ENCODE results near the gene ZNF714. TPM values are rescaled to one million over a fixed set of nuclear protein-coding genes. Genes with fewer than 3 reads are reported as not detected.

The ZNF714 gene
- total and polyA plus RNA-seq, 2 of the 8 experiments (the other 6 are each of a cell fraction or from before 2014, with no cell fraction given) = 16.4 to 74.2 TPM

DNA sequence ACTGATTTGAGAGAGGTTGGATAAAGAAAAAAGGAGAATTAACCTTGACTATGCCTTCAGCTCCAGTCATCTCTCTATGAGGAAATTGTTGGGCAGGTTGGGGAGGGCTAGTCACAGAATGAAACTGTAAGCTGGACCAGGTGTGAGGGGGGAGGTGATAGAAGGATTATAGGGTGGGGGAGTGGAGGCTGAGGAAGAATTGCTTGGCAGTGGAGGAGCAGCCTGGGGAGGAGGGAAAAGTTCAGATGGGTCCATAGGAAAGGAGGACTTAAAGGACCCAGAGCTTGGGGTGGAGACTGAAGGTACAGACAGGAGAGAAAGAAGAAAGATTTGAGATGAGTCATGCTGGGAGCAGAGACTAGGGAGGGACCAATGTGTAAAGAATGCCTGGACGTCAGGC lies 51.6 kb downstream of the ZNF714 start:
- H3K23me2 ChIP-seq (ENCODE audit: low read depth, low read length) = no peaks in the 10 kb centered on the region
- no peak overlapping the region for H3K56ac ChIP-seq (replicated peaks; ENCODE audit: insufficient read length, low read depth, low read length)
- H4K20me1 ChIP-seq (replicated peaks in 1 of 2; ENCODE audit: control insufficient read depth in 1 of 2, insufficient read depth in 2 of 2, low read length in 2 of 2) = no peaks in the 10 kb centered on the region
- DNase-seq (ENCODE audit: low read depth in 1 of 2, low spot score in 2 of 2) = no peak
- no peak overlapping the region for H2AFZ ChIP-seq (ENCODE audit: low read length)
- 90% methylated on average over 1 of the region's 1 CpG; no CpG with 5 or more reads in 1 of the 2 experiments for WGBS, 2 experiments (ENCODE audit: extremely low coverage in 1 of 2, insufficient coverage in 1 of 2, insufficient read length in 1 of 2, insufficient replicate concordance in 2 of 2, low coverage in 1 of 2, low lambda C conversion rate in 2 of 2, missing lambda C conversion rate in 1 of 2)
- H3K4me3 ChIP-seq (ENCODE audit: extremely low read depth in 1 of 4, insufficient read depth in 2 of 4, low read depth in 3 of 4, low read length in 4 of 4) = no peak overlapping the region
- no peak overlapping the region for H3K4me2 ChIP-seq (ENCODE audit: insufficient read depth in 1 of 2, low read depth in 2 of 2, low read length in 2 of 2)
- no peaks in the 10 kb centered on the region for H3K79me1 ChIP-seq (ENCODE audit: low read depth, low read length)
- H3K27ac ChIP-seq (ENCODE audit: low read depth, low read length) = no peak overlapping the region
- no peaks in the 10 kb centered on the region for H3K36me3 ChIP-seq (ENCODE audit: control insufficient read depth in 2 of 4, insufficient read depth in 4 of 4, low read length in 3 of 4)
- no peak overlapping the region for H2BK15ac ChIP-seq (ENCODE audit: low read length)
- FAIRE-seq = no peak
- H4K91ac ChIP-seq (replicated peaks; ENCODE audit: insufficient read length, low read length) = no peak overlapping the region
- POLR2A ChIA-PET (ENCODE audit: partially characterized antibody) = interaction anchor here (0.8 kb wide), 1 partner anchor 9 kb away, joined by 4 read pairs; no protein-coding TSS in a partner anchor
- no peak overlapping the region for H3K18ac ChIP-seq (ENCODE audit: extremely low read depth, low read length)
- CTCF ChIA-PET (ENCODE audit: partially characterized antibody) = no interaction called here
- no peak overlapping the region for H2BK120ac ChIP-seq (replicated peaks; ENCODE audit: low read depth, low read length)
- no peak overlapping the region for H3K9ac ChIP-seq (replicated peaks in 1 of 4; ENCODE audit: extremely low read depth in 1 of 4, low read depth in 3 of 4, low read length in 3 of 4)
- no peak overlapping the region for H4K8ac ChIP-seq (ENCODE audit: extremely low read depth, insufficient read depth, low read length)
- H2BK12ac ChIP-seq (ENCODE audit: low read depth, low read length) = no peak overlapping the region
- H2BK5ac ChIP-seq (ENCODE audit: low read depth, low read length) = no peak overlapping the region
- no peaks in the 10 kb centered on the region for H3K27me3 ChIP-seq (replicated peaks in 1 of 4; ENCODE audit: control insufficient read depth in 3 of 4, extremely low read depth in 1 of 4, insufficient read depth in 3 of 4, low read length in 3 of 4)
- no peak overlapping the region for H3K14ac ChIP-seq (ENCODE audit: insufficient read length)
- no peaks in the 10 kb centered on the region; a peak in 1 of 7 replicates for H3K4me1 ChIP-seq (replicated peaks in 1 of 4; ENCODE audit: control insufficient read depth in 3 of 4, insufficient read depth in 4 of 4, low read length in 3 of 4)
- no peaks in the 10 kb centered on the region for H3K9me3 ChIP-seq (ENCODE audit: insufficient read depth in 2 of 2, low read depth in 1 of 2, low read length in 1 of 2)
- H2AK5ac ChIP-seq (ENCODE audit: low read depth, low read length) = no peak overlapping the region
- H3K23ac ChIP-seq (ENCODE audit: insufficient read length) = no peak overlapping the region
- H3K4ac ChIP-seq (replicated peaks; ENCODE audit: insufficient read length, low read depth, low read length) = no peak overlapping the region
- no peak overlapping the region for H4K5ac ChIP-seq (ENCODE audit: insufficient read length, low read depth, low read length)
- TF ChIP-seq PHF8 (conservative IDR thresholded peaks at IDR 0.05; ENCODE audit: low read depth, low read length) = no peak
- TF ChIP-seq, protein P1, sequence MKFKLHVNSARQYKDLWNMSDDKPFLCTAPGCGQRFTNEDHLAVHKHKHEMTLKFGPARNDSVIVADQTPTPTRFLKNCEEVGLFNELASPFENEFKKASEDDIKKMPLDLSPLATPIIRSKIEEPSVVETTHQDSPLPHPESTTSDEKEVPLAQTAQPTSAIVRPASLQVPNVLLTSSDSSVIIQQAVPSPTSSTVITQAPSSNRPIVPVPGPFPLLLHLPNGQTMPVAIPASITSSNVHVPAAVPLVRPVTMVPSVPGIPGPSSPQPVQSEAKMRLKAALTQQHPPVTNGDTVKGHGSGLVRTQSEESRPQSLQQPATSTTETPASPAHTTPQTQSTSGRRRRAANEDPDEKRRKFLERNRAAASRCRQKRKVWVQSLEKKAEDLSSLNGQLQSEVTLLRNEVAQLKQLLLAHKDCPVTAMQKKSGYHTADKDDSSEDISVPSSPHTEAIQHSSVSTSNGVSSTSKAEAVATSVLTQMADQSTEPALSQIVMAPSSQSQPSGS (IDR thresholded peaks at IDR 0.05; ENCODE audit: low read length) = no peak
- TF ChIP-seq SP1 (IDR thresholded peaks at IDR 0.05; ENCODE audit: low read depth, low read length) = no peak
- no peak for TF ChIP-seq NANOG (IDR thresholded peaks at IDR 0.05; ENCODE audit: insufficient read depth, low read depth, low read length, poor library complexity, severe bottlenecking)
- no peak for TF ChIP-seq EZH2 (IDR thresholded peaks at IDR 0.05; ENCODE audit: low read depth, low read length, severe bottlenecking)
- TF ChIP-seq GTF2F1 (IDR thresholded peaks at IDR 0.05; ENCODE audit: borderline replicate concordance, low read depth, low read length) = no peak
- no peak for TF ChIP-seq POLR2AphosphoS5 (IDR thresholded peaks at IDR 0.05; ENCODE audit: low read depth, low read length)
- H3K79me2 ChIP-seq (ENCODE audit: control insufficient read depth in 1 of 2, insufficient read depth in 2 of 2, low read length in 2 of 2) = no peaks in the 10 kb centered on the region
- no peak overlapping the region for H2BK20ac ChIP-seq (ENCODE audit: low read length)
